ENCODE data around the gene RNF222.

The RNF222 gene

GRCh38 chr17:8397636-8398035 is at the start of gene RNF222:
TSS of gene RNF222 (minus strand) at chr17:8397827. CDS start at chr17:8393461, 4,366 bp downstream.
- no peak for DNase-seq

- no peak for DNase-seq
These were observed 47.9 kb upstream of the RNF222 start for GRCh38 chr17:8445536-8445935.

- no peak for DNase-seq
These were observed 46.9 kb upstream of the RNF222 start for GRCh38 chr17:8444494-8444893.

GRCh38 chr17:8443756-8444155 is 46.1 kb upstream of the RNF222 start:
- no peak for DNase-seq

- no peak for DNase-seq
These were observed 44.7 kb upstream of the RNF222 start for GRCh38 chr17:8442310-8442709.

GRCh38 chr17:8441690-8442089 is 44.1 kb upstream of the RNF222 start:
- no peak for DNase-seq

- no peak for DNase-seq
These were observed 42.1 kb upstream of the RNF222 start for GRCh38 chr17:8439681-8440080.

GRCh38 chr17:8438441-8438840 is 40.8 kb upstream of the RNF222 start:
- DNase-seq = no peak

- no peak for DNase-seq
These were observed 39.2 kb upstream of the RNF222 start for GRCh38 chr17:8436844-8437171.

GRCh38 chr17:8436169-8436843 is 38.7 kb upstream of the RNF222 start:
- DNase-seq = peak; percentile 27

- peak; percentile 95 for DNase-seq
These were observed 37.9 kb upstream of the RNF222 start, which contains the start of gene NDEL1 for GRCh38 chr17:8435245-8436168. TSS of gene NDEL1 (plus strand) at chr17:8435884. CDS start at chr17:8444272, 8,388 bp downstream.

- no peak for DNase-seq
These were observed 33.3 kb upstream of the RNF222 start for GRCh38 chr17:8430966-8431365.

GRCh38 chr17:8426802-8427201 is 29.2 kb upstream of the RNF222 start:
- no peak for DNase-seq

- DNase-seq = no peak
These were observed 28.6 kb upstream of the RNF222 start for GRCh38 chr17:8426094-8426720.

- DNase-seq = no peak
These were observed 23.9 kb upstream of the RNF222 start for GRCh38 chr17:8421571-8421970.

GRCh38 chr17:8420041-8420934 is 22.7 kb upstream of the RNF222 start:
- no peak for DNase-seq

- DNase-seq = no peak
These were observed 21.7 kb upstream of the RNF222 start for GRCh38 chr17:8419305-8419704.

GRCh38 chr17:8418471-8418870 is 20.8 kb upstream of the RNF222 start:
- DNase-seq = no peak

GRCh38 chr17:8417806-8418205 is 20.2 kb upstream of the RNF222 start:
- DNase-seq = no peak

GRCh38 chr17:8413938-8414337 is 16.3 kb upstream of the RNF222 start:
- no peak for DNase-seq

- no peak for DNase-seq
These were observed 15.7 kb upstream of the RNF222 start for GRCh38 chr17:8413328-8413727.

- no peak for DNase-seq
These were observed 14.5 kb upstream of the RNF222 start for GRCh38 chr17:8412089-8412488.

GRCh38 chr17:8410883-8411238 is 13.2 kb upstream of the RNF222 start:
- no peak for DNase-seq
